ENCODE measurements around the gene RASSF4.

DNA sequence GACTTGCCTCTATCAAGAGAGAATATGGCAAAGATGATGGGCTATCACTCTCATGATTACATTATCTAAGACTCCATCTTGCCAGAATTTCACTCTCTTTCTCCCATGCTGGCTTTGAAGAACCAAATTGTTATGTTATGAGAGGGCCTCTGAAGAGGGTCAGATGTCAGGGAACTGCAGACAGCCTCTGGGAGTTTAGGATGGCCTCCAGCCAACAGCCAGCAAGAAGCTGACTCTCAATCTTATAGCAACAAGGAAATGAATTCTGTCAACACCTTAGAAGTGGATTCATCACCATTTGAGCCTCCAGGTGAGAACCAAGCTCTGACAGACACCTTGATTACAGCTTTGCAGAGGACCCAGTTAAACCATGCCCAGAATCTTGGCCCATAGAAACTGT lies 74.7 kb downstream of the RASSF4 start:
- TF ChIP-seq EZH2 (IDR thresholded peaks at IDR 0.05; ENCODE audit: insufficient read depth, poor library complexity, severe bottlenecking) (no peak), EZH2phosphoT487 (IDR thresholded peaks at IDR 0.05; ENCODE audit: insufficient read depth, low read depth) (no peak)
